Effector memory CD4-positive, alpha-beta T cell (primary cell): ENCODE measurements around the gene LRRC4C.
"Not testable (repeated sequence)": the region's sequence is repeated elsewhere in the genome, so short reads cannot be mapped to it uniquely, and the experiment has no call there.

Experiments used
- DNase-seq, 3 donors: peaks; one replicate each; pipeline ENCODE4 v3.0.0-alpha.2; 2020
- H3K27ac ChIP-seq: 2 replicates; pipeline ENCODE4 v1.7.0; 2013; ENCODE audit warnings: mild to moderate bottlenecking, low read length, moderate library complexity; ENCODE audit not compliant: insufficient read depth, poor library complexity, severe bottlenecking
- H3K27me3 ChIP-seq: replicated peaks from 2 replicates; pipeline ENCODE4 v1.7.0; 2013; ENCODE audit warnings: mild to moderate bottlenecking, low read length; ENCODE audit not compliant: insufficient read depth, control insufficient read depth, poor library complexity, severe bottlenecking
- H3K36me3 ChIP-seq: 2 replicates; pipeline ENCODE4 v1.7.0; 2013; ENCODE audit warnings: mild to moderate bottlenecking, low read length, moderate library complexity; ENCODE audit not compliant: control insufficient read depth, insufficient read depth
- H3K4me1 ChIP-seq: 2 replicates; pipeline ENCODE4 v1.7.0; 2013; ENCODE audit warnings: low read length, mild to moderate bottlenecking; ENCODE audit not compliant: control insufficient read depth, insufficient read depth, poor library complexity, severe bottlenecking
- H3K4me3 ChIP-seq: 2 replicates; pipeline ENCODE4 v1.7.0; 2013; ENCODE audit warnings: low read length, low read depth, mild to moderate bottlenecking; ENCODE audit not compliant: insufficient read depth, poor library complexity, severe bottlenecking
- H3K9me3 ChIP-seq: 2 replicates; pipeline ENCODE4 v1.7.0; 2013; ENCODE audit warnings: mild to moderate bottlenecking, low read length, moderate library complexity; ENCODE audit not compliant: control insufficient read depth

LRRC4C gene

GRCh38 chr11:40885250-40885954 is 574.0 kb downstream of the LRRC4C start:
- no peak for DNase-seq
- no peak overlapping the region for H3K4me3 ChIP-seq
- H3K4me1 ChIP-seq: no peaks in the 10 kb centered on the region
- H3K27ac ChIP-seq: no peak overlapping the region
- H3K27me3 ChIP-seq: no peaks in the 10 kb centered on the region
- H3K36me3 ChIP-seq: no peaks in the 10 kb centered on the region
- H3K9me3 ChIP-seq: peaks cover 2% of the 10 kb centered on the region

GRCh38 chr11:40882301-40882700 is 577.2 kb downstream of the LRRC4C start:
- Histone ChIP-seq H3K36me3 (no peaks in the 10 kb centered on the region), H3K4me3 (no peak overlapping the region), H3K27me3 (no peaks in the 10 kb centered on the region), H3K4me1 (no peaks in the 10 kb centered on the region), H3K27ac (no peak overlapping the region), H3K9me3 (peaks cover 2% of the 10 kb centered on the region)
- DNase-seq: no peak

GRCh38 chr11:40879911-40880310 is 579.5 kb downstream of the LRRC4C start:
- Histone ChIP-seq H3K36me3 (no peaks in the 10 kb centered on the region), H3K4me3 (no peak overlapping the region), H3K4me1 (no peaks in the 10 kb centered on the region), H3K9me3 (peaks cover 2% of the 10 kb centered on the region), H3K27ac (no peak overlapping the region), H3K27me3 (no peaks in the 10 kb centered on the region)
- DNase-seq: no peak

- no peak overlapping the region for H3K4me3 ChIP-seq
- no peak overlapping the region for H3K27ac ChIP-seq
- H3K9me3 ChIP-seq: peaks cover under 1% of the 10 kb centered on the region
- no peak for DNase-seq
- no peaks in the 10 kb centered on the region for H3K27me3 ChIP-seq
- no peaks in the 10 kb centered on the region for H3K4me1 ChIP-seq
- no peaks in the 10 kb centered on the region for H3K36me3 ChIP-seq
Measured at GRCh38 chr11:40877981-40878380, 581.5 kb downstream of the LRRC4C start.

GRCh38 chr11:40877256-40877655 is 582.2 kb downstream of the LRRC4C start:
- no peak for DNase-seq
- Histone ChIP-seq H3K36me3 (no peaks in the 10 kb centered on the region), H3K27ac (no peak overlapping the region)

GRCh38 chr11:40867991-40868632 is 591.3 kb downstream of the LRRC4C start:
- Histone ChIP-seq H3K9me3 (no peaks in the 10 kb centered on the region), H3K4me1 (no peaks in the 10 kb centered on the region), H3K27me3 (no peaks in the 10 kb centered on the region), H3K27ac (no peak overlapping the region), H3K36me3 (no peaks in the 10 kb centered on the region), H3K4me3 (no peak overlapping the region)
- no peak for DNase-seq

More at GRCh38 chr11:40877256-40877655, 582.2 kb downstream of the LRRC4C start:
- no peak overlapping the region for H3K4me3 ChIP-seq
- H3K4me1 ChIP-seq: no peaks in the 10 kb centered on the region
- no peaks in the 10 kb centered on the region for H3K27me3 ChIP-seq
- H3K9me3 ChIP-seq: no peaks in the 10 kb centered on the region

- H3K36me3 ChIP-seq, H3K27me3 ChIP-seq, H3K27ac ChIP-seq, H3K4me3 ChIP-seq, H3K9me3 ChIP-seq, H3K4me1 ChIP-seq, DNase-seq: not testable (repeated sequence)
Measured at GRCh38 chr11:40857754-40858153, 601.7 kb downstream of the LRRC4C start.

GRCh38 chr11:40842750-40843339 is 616.6 kb downstream of the LRRC4C start:
- DNase-seq: no peak
- H3K9me3 ChIP-seq: no peaks in the 10 kb centered on the region
- no peak overlapping the region for H3K27ac ChIP-seq
- H3K36me3 ChIP-seq: no peaks in the 10 kb centered on the region
- H3K27me3 ChIP-seq: no peaks in the 10 kb centered on the region
- no peak overlapping the region for H3K4me3 ChIP-seq
- H3K4me1 ChIP-seq: no peaks in the 10 kb centered on the region

- no peaks in the 10 kb centered on the region for H3K36me3 ChIP-seq
- no peak overlapping the region for H3K4me3 ChIP-seq
- no peaks in the 10 kb centered on the region for H3K9me3 ChIP-seq
- DNase-seq: no peak
- no peaks in the 10 kb centered on the region for H3K4me1 ChIP-seq
- H3K27ac ChIP-seq: no peak overlapping the region
- H3K27me3 ChIP-seq: no peaks in the 10 kb centered on the region
Measured at GRCh38 chr11:40841231-40841630, 618.2 kb downstream of the LRRC4C start.

GRCh38 chr11:40838181-40838683 is 621.2 kb downstream of the LRRC4C start:
- no peak overlapping the region for H3K27ac ChIP-seq
- H3K27me3 ChIP-seq: no peaks in the 10 kb centered on the region
- no peak for DNase-seq
- H3K9me3 ChIP-seq: no peaks in the 10 kb centered on the region
- no peaks in the 10 kb centered on the region for H3K4me1 ChIP-seq
- no peaks in the 10 kb centered on the region for H3K36me3 ChIP-seq
- no peak overlapping the region for H3K4me3 ChIP-seq
